Measurements from ENCODE around the gene EGFLAM. TPM values are rescaled to one million over a fixed set of nuclear protein-coding genes. Genes with fewer than 3 reads are reported as not detected.

EGFLAM gene
- total RNA-seq: not detected

DNA sequence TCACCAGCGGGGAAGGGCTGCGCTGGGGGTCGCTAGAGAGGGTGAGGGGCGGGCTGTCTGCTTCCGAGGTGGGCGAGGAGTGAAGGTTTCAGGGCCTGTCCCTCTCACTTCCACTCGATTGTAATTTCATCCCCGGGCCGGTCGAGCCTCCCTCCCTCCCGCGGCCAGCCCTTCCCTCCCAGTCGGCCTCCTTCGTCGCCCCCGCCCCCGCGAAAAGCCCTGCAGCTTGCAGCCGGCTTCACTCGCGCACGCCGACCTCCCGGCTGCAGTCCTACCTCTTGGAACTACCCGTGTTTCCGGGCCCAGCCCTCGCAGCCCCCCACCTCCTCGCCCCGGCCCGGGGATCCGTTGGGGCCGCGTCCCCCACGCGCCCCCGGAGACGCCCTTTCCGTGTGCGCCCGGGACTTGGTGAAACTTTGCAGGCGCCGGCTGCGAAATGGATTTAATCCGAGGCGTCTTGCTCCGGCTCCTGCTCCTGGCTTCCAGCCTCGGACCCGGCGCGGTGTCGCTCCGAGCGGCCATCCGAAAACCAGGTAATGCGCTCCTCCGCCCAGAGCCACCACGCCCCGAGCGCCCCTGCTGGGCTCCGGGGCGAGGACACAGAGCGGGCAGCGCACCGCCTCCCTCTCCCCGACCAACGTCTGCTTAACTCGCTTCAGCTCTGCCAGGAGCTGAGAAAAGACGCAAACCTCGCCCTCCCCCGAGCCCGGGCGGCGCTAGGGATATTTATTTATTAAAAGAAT lies at the start of gene EGFLAM:
Gene EGFLAM (plus strand): TSS at position 241 of the 743 bp plus-strand sequence. CDS start 196 bp downstream, at position 437.
- DNase-seq (peak; percentile 29), ATAC-seq (no peak)
- Mint-ChIP-seq H3K4me1 (ENCODE audit: low read depth) (peaks cover 7% of the 10 kb centered on the region), H3K9me3 (peaks cover 5% of the 10 kb centered on the region), H3K27ac (no peak within 1 kb of the TSS), H3K36me3 (ENCODE audit: low read depth) (no peaks in the 10 kb centered on the region), H3K4me3 (no peak within 1 kb of the TSS), H3K27me3 (peaks cover 62% of the 10 kb centered on the region)
- POLR2A ChIA-PET: no interaction called here
- TF ChIP-seq, protein P1, sequence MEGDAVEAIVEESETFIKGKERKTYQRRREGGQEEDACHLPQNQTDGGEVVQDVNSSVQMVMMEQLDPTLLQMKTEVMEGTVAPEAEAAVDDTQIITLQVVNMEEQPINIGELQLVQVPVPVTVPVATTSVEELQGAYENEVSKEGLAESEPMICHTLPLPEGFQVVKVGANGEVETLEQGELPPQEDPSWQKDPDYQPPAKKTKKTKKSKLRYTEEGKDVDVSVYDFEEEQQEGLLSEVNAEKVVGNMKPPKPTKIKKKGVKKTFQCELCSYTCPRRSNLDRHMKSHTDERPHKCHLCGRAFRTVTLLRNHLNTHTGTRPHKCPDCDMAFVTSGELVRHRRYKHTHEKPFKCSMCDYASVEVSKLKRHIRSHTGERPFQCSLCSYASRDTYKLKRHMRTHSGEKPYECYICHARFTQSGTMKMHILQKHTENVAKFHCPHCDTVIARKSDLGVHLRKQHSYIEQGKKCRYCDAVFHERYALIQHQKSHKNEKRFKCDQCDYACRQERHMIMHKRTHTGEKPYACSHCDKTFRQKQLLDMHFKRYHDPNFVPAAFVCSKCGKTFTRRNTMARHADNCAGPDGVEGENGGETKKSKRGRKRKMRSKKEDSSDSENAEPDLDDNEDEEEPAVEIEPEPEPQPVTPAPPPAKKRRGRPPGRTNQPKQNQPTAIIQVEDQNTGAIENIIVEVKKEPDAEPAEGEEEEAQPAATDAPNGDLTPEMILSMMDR (IDR thresholded peaks at IDR 0.05): no peak
- CTCF ChIA-PET: no interaction called here
- intact Hi-C loops (cut with micrococcal nuclease): no loop called here

DNA sequence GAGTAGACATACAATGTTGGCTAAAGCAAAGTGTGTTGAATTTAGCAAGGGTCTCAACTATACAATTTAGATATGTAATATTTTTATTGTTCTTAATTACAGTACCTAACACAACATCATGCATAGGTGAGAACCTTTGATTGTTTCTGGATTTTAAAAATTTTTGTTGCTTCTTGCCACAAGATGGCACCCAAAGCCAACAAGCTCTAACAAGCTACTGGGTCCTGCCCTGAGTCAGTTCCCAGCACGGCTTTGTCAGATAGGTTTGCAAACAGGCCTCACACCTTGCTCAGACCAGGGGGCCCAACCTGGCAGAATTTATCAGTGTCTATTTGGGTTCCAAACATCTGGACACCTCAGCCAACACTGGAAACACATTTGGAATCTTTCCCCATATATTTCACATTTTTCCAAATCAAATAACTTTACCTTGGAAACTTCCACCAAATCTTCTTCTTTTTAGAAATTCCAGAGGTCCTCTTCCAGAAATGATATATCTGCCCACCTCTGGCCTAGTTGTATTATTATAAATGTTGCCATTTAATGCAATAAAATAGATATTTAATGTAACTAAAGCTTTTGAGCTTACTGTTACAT lies 49.5 kb upstream of the EGFLAM start:
- TF ChIP-seq, protein P1 (IDR thresholded peaks at IDR 0.05): no peak
- ChIA-PET POLR2A (no interaction called here), CTCF (interaction anchor here (0.7 to 3.2 kb wide), 4 partner anchors 16 to 233 kb away, joined by 3 to 11 read pairs (median 4); no protein-coding TSS in a partner anchor)
- Mint-ChIP-seq H3K9me3 (no peaks in the 10 kb centered on the region), H3K27me3 (peaks cover 14% of the 10 kb centered on the region), H3K27ac (no peak overlapping the region), H3K4me3 (no peak overlapping the region), H3K36me3 (ENCODE audit: low read depth) (no peaks in the 10 kb centered on the region), H3K4me1 (ENCODE audit: low read depth) (no peaks in the 10 kb centered on the region)
- ATAC-seq: no peak
- intact Hi-C loops (cut with micrococcal nuclease): no loop called here
- DNase-seq: peak; percentile 26

DNA sequence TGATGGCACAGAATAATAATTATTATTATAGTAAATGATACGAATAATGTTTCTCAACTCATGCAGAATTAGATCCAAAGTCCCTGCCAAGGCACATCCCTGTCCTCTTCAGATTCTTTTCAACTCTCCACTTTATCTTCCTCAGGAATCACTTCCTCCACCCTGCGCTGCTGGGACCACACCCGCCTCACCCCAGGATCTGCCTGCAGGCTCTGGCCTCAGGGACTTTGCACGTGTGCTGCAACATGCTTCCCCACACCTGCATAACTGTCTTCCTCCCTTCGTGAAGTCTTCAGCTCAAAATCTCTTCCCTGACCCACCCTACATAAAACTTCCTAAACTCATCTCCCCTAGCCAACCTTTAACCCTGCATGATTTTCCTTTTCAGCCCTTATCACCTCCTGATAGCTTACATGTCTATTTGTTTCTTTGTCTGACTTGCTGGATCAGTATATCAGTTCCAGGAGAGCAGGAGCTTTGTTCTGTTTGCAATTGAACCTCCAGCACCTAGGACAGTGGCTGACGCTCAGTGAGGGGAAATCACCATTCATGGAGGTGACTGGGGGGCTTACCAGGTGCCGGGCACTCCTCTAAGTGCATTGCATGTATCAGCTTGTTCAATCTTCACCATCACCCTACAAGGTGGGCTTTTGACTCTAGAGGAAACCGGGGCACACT lies 47.5 kb upstream of the EGFLAM start:
- Mint-ChIP-seq H3K4me3 (no peak overlapping the region), H3K4me1 (ENCODE audit: low read depth) (no peaks in the 10 kb centered on the region), H3K36me3 (ENCODE audit: low read depth) (no peaks in the 10 kb centered on the region), H3K27ac (no peak overlapping the region), H3K9me3 (no peaks in the 10 kb centered on the region), H3K27me3 (peaks cover 8% of the 10 kb centered on the region)
- ATAC-seq (no peak), DNase-seq (no peak)
- ChIA-PET POLR2A (no interaction called here), CTCF (interaction anchor here (3.2 kb wide), 1 partner anchor 19 kb away, joined by 11 read pairs; no protein-coding TSS in a partner anchor)
- TF ChIP-seq, protein P1 (IDR thresholded peaks at IDR 0.05): no peak
- intact Hi-C loops (cut with micrococcal nuclease): no loop called here

DNA sequence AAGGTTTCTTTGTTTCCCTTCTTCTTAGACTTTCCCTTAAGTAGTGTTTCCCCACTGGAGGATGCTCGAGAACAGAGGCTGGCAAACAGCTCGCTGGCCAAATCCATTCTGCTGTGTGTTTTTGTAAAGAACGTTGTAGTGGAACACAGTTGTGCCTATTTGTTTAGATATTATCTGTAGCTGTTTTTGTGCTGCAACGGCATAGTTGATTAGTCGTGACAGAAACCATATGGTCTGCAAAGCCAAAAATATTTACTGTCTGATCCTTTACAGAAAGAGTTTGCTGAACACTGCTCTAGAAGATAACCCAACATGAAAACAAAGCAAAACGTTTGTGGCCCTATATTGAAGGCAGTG lies 47.0 kb upstream of the EGFLAM start:
- ATAC-seq: no peak
- Mint-ChIP-seq H3K27me3 (peaks cover 8% of the 10 kb centered on the region), H3K9me3 (no peaks in the 10 kb centered on the region), H3K4me1 (ENCODE audit: low read depth) (no peaks in the 10 kb centered on the region), H3K4me3 (no peak overlapping the region), H3K27ac (no peak overlapping the region), H3K36me3 (ENCODE audit: low read depth) (no peaks in the 10 kb centered on the region)
- intact Hi-C loops (cut with micrococcal nuclease): no loop called here
- POLR2A ChIA-PET: no interaction called here
- TF ChIP-seq, protein P1 (IDR thresholded peaks at IDR 0.05): no peak
- CTCF ChIA-PET: interaction anchor here (3.2 kb wide), 1 partner anchor 19 kb away, joined by 11 read pairs; no protein-coding TSS in a partner anchor
- DNase-seq: no peak

DNA sequence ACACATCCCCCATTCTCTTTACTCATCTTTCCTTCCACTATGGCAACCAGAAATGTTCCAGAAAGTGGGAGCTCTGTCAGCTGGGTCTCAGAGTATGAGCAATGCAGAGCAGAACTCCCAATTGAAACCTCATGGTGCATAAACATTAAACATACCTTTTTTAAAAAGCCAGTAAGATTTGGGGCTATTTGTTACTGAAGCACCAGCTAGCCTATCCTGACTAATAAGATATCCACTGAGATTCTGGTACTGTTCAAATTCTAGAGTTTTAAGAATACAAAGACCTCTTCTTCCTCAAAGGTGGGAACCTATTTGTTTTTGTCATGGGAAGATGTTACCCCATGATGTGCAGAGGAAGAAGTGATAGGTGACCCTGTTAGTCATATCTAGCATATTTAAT lies 46.1 kb upstream of the EGFLAM start:
- ATAC-seq: no peak
- ChIA-PET POLR2A (no interaction called here), CTCF (interaction anchor here (3.2 kb wide), 1 partner anchor 20 kb away, joined by 11 read pairs; no protein-coding TSS in a partner anchor)
- Mint-ChIP-seq H3K27me3 (peaks cover 8% of the 10 kb centered on the region), H3K4me1 (ENCODE audit: low read depth) (no peaks in the 10 kb centered on the region), H3K36me3 (ENCODE audit: low read depth) (no peaks in the 10 kb centered on the region), H3K9me3 (no peaks in the 10 kb centered on the region), H3K27ac (no peak overlapping the region), H3K4me3 (no peak overlapping the region)
- TF ChIP-seq, protein P1 (IDR thresholded peaks at IDR 0.05): no peak
- DNase-seq: no peak
- intact Hi-C loops (cut with micrococcal nuclease): no loop called here

Data from activated CD8-positive, alpha-beta T cell treated with anti-CD3 and anti-CD28 coated beads for 36 hours (primary cell).